H1 (cell line): Measurements from ENCODE around the gene THADA. TPM values are rescaled to one million over a fixed set of nuclear protein-coding genes. Genes with fewer than 3 reads are reported as not detected.

Source experiments
- CTCF ChIA-PET: fragments of 300-600 bp; sonication (Branson Sonifier 250); formaldehyde crosslinking; loops from one replicate; lab custom pipeline; 2021; ENCODE audit not compliant: partially characterized antibody; lab: Charles Lee
- POLR2A ChIA-PET: fragments of 300-600 bp; sonication (Branson Sonifier 250); formaldehyde crosslinking; loops from one replicate; lab custom pipeline; 2021; ENCODE audit warnings: inconsistent platforms; ENCODE audit not compliant: partially characterized antibody; lab: Charles Lee
- DNase-seq, 2 experiments: peaks; one replicate each; pipeline versions ENCODE4 v3.0.0 to v3.0.0-alpha.2; 2010 to 2022; ENCODE audit warnings: low spot score in 2 of 2, low read depth in 1 of 2, mixed read lengths in 1 of 2
- FAIRE-seq: peaks from 2 replicates; lab custom pipeline; 2011; peaks lifted over from hg19 to GRCh38; lab: Jason Lieb, UNC
- H2AFZ ChIP-seq: 2 replicates; pipeline ENCODE4 v1.8.1; 2012; ENCODE audit warnings: low read length, inconsistent platforms
- H2AK5ac ChIP-seq: 2 replicates; pipeline ENCODE4 v1.6.1; 2013; ENCODE audit warnings: low read depth, low read length
- H2BK120ac ChIP-seq: replicated peaks from 2 replicates; pipeline ENCODE3; 2013; ENCODE audit warnings: low read depth, low read length, inconsistent platforms
- H2BK12ac ChIP-seq: 2 replicates; pipeline ENCODE4 v1.6.1; 2013; ENCODE audit warnings: low read depth, low read length
- H2BK15ac ChIP-seq: 2 replicates; pipeline ENCODE4 v1.6.1; 2013; ENCODE audit warnings: low read length
- H2BK20ac ChIP-seq: 2 replicates; pipeline ENCODE4 v1.6.1; 2013; ENCODE audit warnings: low read length
- H2BK5ac ChIP-seq: 2 replicates; pipeline ENCODE4 v1.6.1; 2013; ENCODE audit warnings: low read depth, low read length
- H3K14ac ChIP-seq: 2 replicates; pipeline ENCODE4 v1.6.1; 2013; ENCODE audit warnings: inconsistent platforms; ENCODE audit not compliant: insufficient read length
- H3K18ac ChIP-seq: 2 replicates; pipeline ENCODE4 v1.6.1; 2013; ENCODE audit warnings: low read length; ENCODE audit errors: extremely low read depth
- H3K23ac ChIP-seq: 2 replicates; pipeline ENCODE4 v1.6.1; 2013; ENCODE audit warnings: inconsistent platforms; ENCODE audit not compliant: insufficient read length
- H3K23me2 ChIP-seq: 2 replicates; pipeline ENCODE4 v1.6.1; 2013; ENCODE audit warnings: low read depth, low read length
- H3K27ac ChIP-seq: 2 replicates; pipeline ENCODE4 v1.6.1; 2011; ENCODE audit warnings: low read depth, low read length, inconsistent platforms
- H3K27me3 ChIP-seq, 4 experiments: replicated peaks in 1 of 4; 1 replicate in 1 of 4; 2 replicates in 3 of 4; pipeline versions ENCODE4 v1.6.1 to v1.8.1; 2011 to 2013; ENCODE audit warnings: low read length in 3 of 4, mild to moderate bottlenecking in 3 of 4, inconsistent platforms in 2 of 4, mixed read lengths in 2 of 4, moderate library complexity in 1 of 4; ENCODE audit not compliant: control insufficient read depth in 3 of 4, insufficient read depth in 3 of 4; ENCODE audit errors: extremely low read depth in 1 of 4
- H3K36me3 ChIP-seq, 4 experiments: 2 replicates each; pipeline versions ENCODE4 v1.6.1 to v1.8.1; 2011 to 2013; ENCODE audit warnings: mild to moderate bottlenecking in 4 of 4, low read length in 3 of 4, moderate library complexity in 2 of 4, control low read depth in 1 of 4, inconsistent platforms in 1 of 4; ENCODE audit not compliant: insufficient read depth in 4 of 4, control insufficient read depth in 2 of 4
- H3K4ac ChIP-seq: replicated peaks from 2 replicates; pipeline ENCODE3; 2013; ENCODE audit warnings: low read length, low read depth, mixed read lengths, inconsistent platforms; ENCODE audit not compliant: insufficient read length
- H3K4me1 ChIP-seq, 4 experiments: replicated peaks in 1 of 4; 1 replicate in 1 of 4; 2 replicates in 3 of 4; pipeline versions ENCODE4 v1.6.1 to v1.8.1; 2011 to 2013; ENCODE audit warnings: low read length in 3 of 4, inconsistent platforms in 2 of 4, mixed read lengths in 1 of 4; ENCODE audit not compliant: insufficient read depth in 4 of 4, control insufficient read depth in 3 of 4
- H3K4me2 ChIP-seq, 2 experiments: 2 replicates each; pipeline versions ENCODE4 v1.6.1 to v1.8.1; 2011 to 2013; ENCODE audit warnings: low read depth in 2 of 2, low read length in 2 of 2, control low read depth in 1 of 2, inconsistent platforms in 1 of 2, mild to moderate bottlenecking in 1 of 2; ENCODE audit not compliant: insufficient read depth in 1 of 2
- H3K4me3 ChIP-seq, 4 experiments: fragments of 200-600, 300-600 bp in 1 of 4; sonication (generic), shearing (Covaris generic), sonication (Bioruptor Twin) in 1 of 4; 2 replicates each; pipeline versions ENCODE4 v1.5.1 to v1.8.1; 2011 to 2016; ENCODE audit warnings: low read length in 4 of 4, low read depth in 3 of 4, control low read depth in 2 of 4, inconsistent platforms in 2 of 4, mild to moderate bottlenecking in 2 of 4, mixed read lengths in 1 of 4, moderate library complexity in 1 of 4; ENCODE audit not compliant: insufficient read depth in 2 of 4; ENCODE audit errors: extremely low read depth in 1 of 4
- H3K56ac ChIP-seq: replicated peaks from 2 replicates; pipeline ENCODE3; 2013; ENCODE audit warnings: low read depth, mild to moderate bottlenecking, mixed read lengths, low read length, inconsistent platforms; ENCODE audit not compliant: insufficient read length
- H3K79me1 ChIP-seq: 2 replicates; pipeline ENCODE4 v1.6.1; 2013; ENCODE audit warnings: low read depth, low read length, control low read depth
- H3K79me2 ChIP-seq, 2 experiments: 2 replicates each; pipeline versions ENCODE4 v1.6.1 to v1.8.1; 2012 to 2013; ENCODE audit warnings: low read length in 2 of 2, mild to moderate bottlenecking in 2 of 2, inconsistent platforms in 1 of 2; ENCODE audit not compliant: insufficient read depth in 2 of 2, control insufficient read depth in 1 of 2
- H3K9ac ChIP-seq, 4 experiments: replicated peaks in 1 of 4; 1 replicate in 1 of 4; 2 replicates in 3 of 4; pipeline versions ENCODE4 v1.6.1 to v1.8.1; 2011 to 2013; ENCODE audit warnings: low read depth in 3 of 4, low read length in 3 of 4, control low read depth in 2 of 4, mild to moderate bottlenecking in 2 of 4, moderate library complexity in 2 of 4, inconsistent platforms in 1 of 4; ENCODE audit errors: extremely low read depth in 1 of 4
- H3K9me3 ChIP-seq, 2 experiments: 2 replicates each; pipeline versions ENCODE4 v1.6.1 to v1.8.1; 2012 to 2013; ENCODE audit warnings: mild to moderate bottlenecking in 2 of 2, moderate library complexity in 2 of 2, control low read depth in 1 of 2, inconsistent platforms in 1 of 2, low read depth in 1 of 2, low read length in 1 of 2, mixed read lengths in 1 of 2; ENCODE audit not compliant: insufficient read depth in 2 of 2
- H4K20me1 ChIP-seq, 2 experiments: replicated peaks in 1 of 2; 2 replicates each; pipeline versions ENCODE3 to v1.8.1; 2011 to 2013; ENCODE audit warnings: inconsistent platforms in 2 of 2, low read length in 2 of 2, mild to moderate bottlenecking in 1 of 2; ENCODE audit not compliant: insufficient read depth in 2 of 2, control insufficient read depth in 1 of 2
- H4K5ac ChIP-seq: 2 replicates; pipeline ENCODE4 v1.6.1; 2013; ENCODE audit warnings: low read length, low read depth, mixed read lengths, inconsistent platforms; ENCODE audit not compliant: insufficient read length
- H4K8ac ChIP-seq: 2 replicates; pipeline ENCODE4 v1.8.0; 2013; ENCODE audit warnings: mild to moderate bottlenecking, moderate library complexity, low read length, inconsistent platforms; ENCODE audit not compliant: insufficient read depth; ENCODE audit errors: extremely low read depth
- H4K91ac ChIP-seq: replicated peaks from 2 replicates; pipeline ENCODE3; 2013; ENCODE audit warnings: low read length, mixed read lengths, inconsistent platforms; ENCODE audit not compliant: insufficient read length
- ATF2 ChIP-seq: IDR thresholded peaks from 2 replicates; pipeline ENCODE4 v1.6.1; 2012; ENCODE audit warnings: low read length, inconsistent platforms
- BACH1 ChIP-seq: IDR thresholded peaks from 2 replicates; pipeline ENCODE4 v1.6.1; 2012; ENCODE audit warnings: low read length, improper control_type of control experiment
- EZH2 ChIP-seq: fragments of 200-600 bp; sonication (generic); IDR thresholded peaks from 2 replicates; pipeline ENCODE4 v1.7.1; 2012; ENCODE audit warnings: low read depth, mild to moderate bottlenecking, moderate library complexity, low read length, inconsistent platforms; ENCODE audit not compliant: severe bottlenecking
- JUND ChIP-seq: IDR thresholded peaks from 2 replicates; pipeline ENCODE4 v1.6.1; 2011; ENCODE audit warnings: mild to moderate bottlenecking, improper control_type of control experiment, low read length
- MAX ChIP-seq: IDR thresholded peaks from 2 replicates; pipeline ENCODE4 v1.6.1; 2012; ENCODE audit warnings: inconsistent platforms
- PHF8 ChIP-seq: fragments of 200-600 bp; sonication (generic); conservative IDR thresholded peaks from 2 replicates; pipeline ENCODE4 v1.7.1; 2012; ENCODE audit warnings: low read depth, mild to moderate bottlenecking, inconsistent platforms, low read length, moderate library complexity
- ZNF274 ChIP-seq: IDR thresholded peaks from 2 replicates; pipeline ENCODE4 v1.7.0; 2012; ENCODE audit warnings: low read length, borderline replicate concordance; ENCODE audit errors: extremely low read depth
- WGBS, 2 experiments: shearing (Covaris generic) in 1 of 2; methylation state at CpG; one replicate each; pipeline versions ENCODE4 v1.1.6 to v1.1.7; 2013 to 2015; ENCODE audit warnings: low lambda C conversion rate in 2 of 2, mixed read lengths in 2 of 2, inconsistent platforms in 1 of 2, low coverage in 1 of 2, missing lambda C conversion rate in 1 of 2; ENCODE audit not compliant: insufficient replicate concordance in 2 of 2, insufficient coverage in 1 of 2, insufficient read length in 1 of 2; ENCODE audit errors: extremely low coverage in 1 of 2, missing lambda C conversion rate in 1 of 2; 5-methylcytosine and 5-hydroxymethylcytosine counted together
- polyA plus RNA-seq, 7 experiments: library from polyadenylated mRNA; depleted of rRNA in 3 of 7; stranded (reverse) in 5 of 7; unstranded in 2 of 7; fragments of >200 nt in 5 of 7; fragments of 200-250 nt in 2 of 7; gene quantifications; 1 replicate in 5 of 7; 2 replicates in 1 of 7; 4 replicates in 1 of 7; pipeline versions ENCODE4 v1.2.1 to v1.2.3, GENCODE V29; 2011 to 2013; ENCODE audit warnings: missing spikeins in 2 of 7, mixed read lengths in 2 of 7
- total RNA-seq: library from RNA; stranded (reverse); fragmentation: NEBNext Ultra II Directional; extraction: Animal tissue kit (Norgen Biotek cat#: 25700); gene quantifications from 2 replicates; pipeline ENCODE4 v1.2.1, GENCODE V29; 2021

THADA gene
- total and polyA plus RNA-seq, 2 of the 8 experiments (the other 6 are each of a cell fraction or from before 2014, with no cell fraction given) = 22.4 to 26.8 TPM

GRCh38 chr2:43265421-43265820 is 330.4 kb downstream of the THADA start:
- no peak for FAIRE-seq
- H2AFZ ChIP-seq = no peak overlapping the region
- H4K8ac ChIP-seq = no peak overlapping the region
- no peak overlapping the region for H3K18ac ChIP-seq
- H3K4ac ChIP-seq = no peak overlapping the region
- H3K4me1 ChIP-seq = peaks cover 0 to 12% (median 3%) of the 10 kb centered on the region in 4 experiments; a peak in 3 of 7 replicates
- no peak overlapping the region for H3K27ac ChIP-seq
- POLR2A ChIA-PET = no interaction called here
- no peak overlapping the region for H2BK5ac ChIP-seq
- H3K79me1 ChIP-seq = no peaks in the 10 kb centered on the region
- H3K9me3 ChIP-seq = no peaks in the 10 kb centered on the region
- H3K9ac ChIP-seq = no peak overlapping the region
- H3K79me2 ChIP-seq = no peaks in the 10 kb centered on the region
- H4K20me1 ChIP-seq = no peaks in the 10 kb centered on the region
- H2BK15ac ChIP-seq = no peak overlapping the region
- H3K4me2 ChIP-seq = no peak overlapping the region
- CTCF ChIA-PET = interaction anchor here (1.0 to 2.1 kb wide), 8 partner anchors 11 to 219 kb away, joined by 3 to 10 read pairs (median 4); no protein-coding TSS in a partner anchor
- H2BK12ac ChIP-seq = no peak overlapping the region
- H3K27me3 ChIP-seq = no peaks in the 10 kb centered on the region
- 76 to 100% methylated on average over 2 to 9 of the region's 9 CpGs for WGBS, 2 experiments
- no peak overlapping the region for H2AK5ac ChIP-seq
- no peak overlapping the region for H3K56ac ChIP-seq
- no peak overlapping the region for H2BK120ac ChIP-seq
- no peaks in the 10 kb centered on the region for H3K36me3 ChIP-seq
- H3K23me2 ChIP-seq = no peaks in the 10 kb centered on the region; the same call in 1 of the 2 replicates
- no peak overlapping the region for H2BK20ac ChIP-seq
- H3K14ac ChIP-seq = no peak overlapping the region
- no peak overlapping the region for H3K23ac ChIP-seq
- TF ChIP-seq EZH2 (no peak), ATF2 (no peak), BACH1 (no peak), ZNF274 (no peak), PHF8 (no peak), JUND (no peak), MAX (no peak)
- no peak overlapping the region for H4K5ac ChIP-seq
- no peak overlapping the region for H3K4me3 ChIP-seq
- no peak for DNase-seq
- no peak overlapping the region for H4K91ac ChIP-seq
